Activated CD4-positive, alpha-beta T cell treated with anti-CD3 and anti-CD28 coated beads, Interleukin-10, Interleukin-2, amounts not matched to agents 100 ng/mL and 50 ng/mL, durations not matched to agents 16 hours and 8 hours (primary cell): Measurements from ENCODE around the gene SULF2.
A peak's percentile ranks its signal among the peaks of the same experiment; 100 is the strongest.

ENCODE experiments used
- DNase-seq: peaks from one replicate; pipeline ENCODE4 v3.0.0-alpha.2; 2020

SULF2 gene

DNA sequence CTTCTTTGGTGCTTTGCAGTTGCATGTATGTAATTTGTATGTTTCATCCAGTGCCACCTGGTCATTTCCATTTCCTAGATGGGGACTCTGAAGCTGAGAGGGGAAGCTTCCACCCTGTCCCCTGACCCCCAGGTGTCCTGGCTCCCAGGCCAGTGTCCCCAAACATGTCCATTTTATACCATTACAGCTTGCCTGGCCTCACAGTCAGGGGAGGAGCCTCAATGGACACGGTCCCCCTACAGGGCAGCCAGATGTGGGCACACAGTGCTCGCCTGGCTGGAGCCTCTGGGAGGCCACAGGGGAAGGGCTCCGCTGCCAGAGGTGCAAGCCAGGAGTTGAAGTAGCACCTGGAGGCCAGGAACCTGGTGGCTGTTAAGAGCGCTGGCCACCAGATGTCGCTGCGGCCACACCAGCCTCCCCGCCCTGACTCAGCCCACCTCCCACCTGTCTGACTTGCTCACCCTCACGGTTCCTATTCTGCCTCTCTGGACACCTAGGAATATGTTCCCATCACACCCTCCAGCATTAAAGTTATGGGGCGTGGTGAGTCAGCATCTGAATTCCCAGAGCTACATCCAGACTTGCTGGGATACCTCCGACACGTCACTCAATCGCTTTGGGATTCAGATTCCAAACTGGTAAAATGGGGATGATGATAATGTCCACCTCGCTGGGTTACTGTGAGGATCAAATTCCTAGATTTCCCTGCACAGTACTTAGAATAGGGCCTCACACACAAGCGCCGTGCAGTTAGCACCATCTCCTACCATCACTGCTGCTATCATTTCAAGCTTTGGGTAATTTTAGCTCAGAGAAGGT is 107.4 kb downstream of the SULF2 start:
- DNase-seq = peak; percentile 64

DNA sequence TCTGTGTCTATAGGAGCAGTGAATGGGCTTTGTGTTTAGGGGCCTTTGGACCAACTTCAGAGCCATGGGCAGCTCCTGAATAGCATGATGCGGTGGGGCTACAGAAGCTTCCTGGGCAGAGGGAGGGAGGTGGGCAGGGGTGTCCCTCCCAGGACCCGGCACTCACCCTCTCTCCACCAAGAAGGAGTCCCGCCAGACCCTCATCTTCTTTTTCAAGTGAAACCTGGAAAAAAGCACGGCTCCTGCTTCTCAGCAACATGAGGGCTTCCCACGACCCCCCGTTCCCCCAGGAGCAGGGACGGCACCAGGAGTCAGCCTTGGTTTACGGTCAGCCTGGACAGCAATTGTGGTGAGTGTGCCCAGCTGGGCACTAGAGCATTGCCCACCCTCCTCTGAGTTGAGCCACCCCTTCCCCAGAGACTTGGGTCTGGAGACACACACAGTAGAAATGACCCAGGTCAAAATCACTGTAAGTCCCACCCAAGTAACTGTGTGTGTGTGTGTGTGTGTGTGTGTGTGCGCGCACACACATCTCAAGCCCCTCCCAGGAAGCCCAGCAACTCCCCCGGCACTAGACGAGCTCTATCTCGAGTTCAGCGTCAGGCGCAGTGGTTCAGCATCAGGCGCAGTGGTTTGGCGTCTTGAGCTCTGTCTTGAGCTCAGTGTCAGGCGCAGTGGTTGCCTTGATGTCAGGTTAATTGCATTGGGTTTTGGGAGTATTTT is 108.2 kb downstream of the SULF2 start:
- no peak for DNase-seq

DNA sequence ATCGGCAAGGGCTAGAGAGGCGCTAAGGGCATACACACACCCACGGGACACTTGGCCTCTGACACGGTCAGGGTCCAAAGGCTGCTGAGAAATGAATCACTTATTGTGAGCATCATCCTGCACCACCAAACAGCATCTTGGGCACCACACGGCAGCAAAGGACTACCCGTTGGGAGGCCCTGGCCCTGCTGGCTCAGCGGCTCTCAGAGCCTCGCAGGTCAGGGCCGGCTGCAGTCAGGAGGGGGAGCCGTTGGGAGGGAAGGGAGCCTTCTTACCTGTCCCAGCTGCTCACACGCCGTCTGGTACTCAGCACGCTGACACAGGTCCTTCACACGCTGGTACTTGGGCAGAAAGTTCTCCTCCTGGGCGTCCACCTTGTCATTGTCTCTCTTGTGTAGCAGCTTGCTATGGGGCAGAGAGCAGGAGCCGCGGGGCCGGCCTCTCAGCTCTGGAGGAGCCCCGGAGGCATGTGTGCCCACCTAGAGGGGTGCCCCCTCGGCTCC is 109.0 kb downstream of the SULF2 start:
- no peak for DNase-seq

- DNase-seq = no peak
Measured at GRCh38 chr20:47675190-47676142, 109.8 kb downstream of the SULF2 start.

DNA sequence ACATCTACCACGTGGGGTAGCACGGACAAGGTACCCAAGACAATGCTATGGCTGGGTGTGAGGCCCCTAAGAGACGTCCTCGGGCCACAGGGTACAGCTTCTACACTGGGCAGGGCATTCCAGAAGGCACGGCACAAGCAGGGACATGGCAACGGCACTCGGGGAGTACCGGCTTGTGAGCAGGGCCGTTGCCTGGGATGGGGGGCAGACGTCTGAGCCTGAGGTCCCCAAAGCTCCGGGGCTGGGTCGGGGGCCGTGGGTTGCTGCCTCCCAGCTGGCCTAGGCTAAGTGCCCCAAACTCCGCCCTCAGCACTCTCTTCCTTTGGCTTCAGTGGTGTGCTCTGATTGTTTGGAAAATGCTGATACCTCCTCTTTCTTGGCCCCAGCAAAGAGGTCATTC is 110.6 kb downstream of the SULF2 start:
- DNase-seq = no peak

DNA sequence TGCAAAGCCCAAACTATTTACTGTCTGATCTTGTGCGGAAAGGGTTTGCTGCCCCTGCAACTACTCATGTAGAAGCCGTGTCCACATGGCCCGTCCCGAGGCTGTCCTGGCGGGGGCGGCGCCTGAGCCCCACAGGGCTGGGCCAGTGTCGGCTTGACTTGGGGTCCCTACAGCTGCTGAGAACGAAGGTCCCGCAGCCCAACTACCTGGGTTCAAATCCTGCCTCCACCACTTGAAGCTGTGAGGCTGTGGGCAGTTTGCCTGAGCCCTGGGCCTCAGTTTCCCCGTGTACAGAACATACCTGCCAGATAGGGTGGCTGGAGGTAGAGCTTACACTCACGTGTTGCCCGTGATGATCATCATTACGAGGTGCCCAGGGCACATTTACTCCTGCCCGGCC is 111.1 kb downstream of the SULF2 start:
- DNase-seq = no peak

- DNase-seq = no peak
Measured at GRCh38 chr20:47673671-47673955, 111.7 kb downstream of the SULF2 start.

GRCh38 chr20:47672886-47673670 is 112.2 kb downstream of the SULF2 start:
- no peak for DNase-seq

DNA sequence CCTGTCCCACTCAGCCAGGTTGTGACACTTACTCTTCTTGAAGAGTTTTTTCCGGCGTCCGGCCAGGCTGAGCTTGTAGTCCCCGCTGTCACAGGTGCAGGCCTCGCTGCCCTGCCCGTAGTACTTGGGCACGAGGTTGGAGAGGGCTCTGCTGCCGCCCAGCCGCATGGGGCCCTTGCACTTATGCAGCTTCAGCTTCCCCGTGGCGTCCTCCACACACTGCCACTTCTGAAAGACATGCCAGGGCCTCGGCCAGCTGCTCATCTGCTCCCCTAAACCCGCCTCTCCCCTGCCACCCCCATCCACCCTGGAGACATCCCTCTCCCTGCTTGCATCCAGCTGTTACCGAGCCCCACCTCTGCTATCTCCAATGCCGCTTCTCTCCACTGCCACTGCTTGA is 113.1 kb downstream of the SULF2 start:
- DNase-seq = no peak

GRCh38 chr20:47670913-47671312 is 114.4 kb downstream of the SULF2 start:
- no peak for DNase-seq

DNA sequence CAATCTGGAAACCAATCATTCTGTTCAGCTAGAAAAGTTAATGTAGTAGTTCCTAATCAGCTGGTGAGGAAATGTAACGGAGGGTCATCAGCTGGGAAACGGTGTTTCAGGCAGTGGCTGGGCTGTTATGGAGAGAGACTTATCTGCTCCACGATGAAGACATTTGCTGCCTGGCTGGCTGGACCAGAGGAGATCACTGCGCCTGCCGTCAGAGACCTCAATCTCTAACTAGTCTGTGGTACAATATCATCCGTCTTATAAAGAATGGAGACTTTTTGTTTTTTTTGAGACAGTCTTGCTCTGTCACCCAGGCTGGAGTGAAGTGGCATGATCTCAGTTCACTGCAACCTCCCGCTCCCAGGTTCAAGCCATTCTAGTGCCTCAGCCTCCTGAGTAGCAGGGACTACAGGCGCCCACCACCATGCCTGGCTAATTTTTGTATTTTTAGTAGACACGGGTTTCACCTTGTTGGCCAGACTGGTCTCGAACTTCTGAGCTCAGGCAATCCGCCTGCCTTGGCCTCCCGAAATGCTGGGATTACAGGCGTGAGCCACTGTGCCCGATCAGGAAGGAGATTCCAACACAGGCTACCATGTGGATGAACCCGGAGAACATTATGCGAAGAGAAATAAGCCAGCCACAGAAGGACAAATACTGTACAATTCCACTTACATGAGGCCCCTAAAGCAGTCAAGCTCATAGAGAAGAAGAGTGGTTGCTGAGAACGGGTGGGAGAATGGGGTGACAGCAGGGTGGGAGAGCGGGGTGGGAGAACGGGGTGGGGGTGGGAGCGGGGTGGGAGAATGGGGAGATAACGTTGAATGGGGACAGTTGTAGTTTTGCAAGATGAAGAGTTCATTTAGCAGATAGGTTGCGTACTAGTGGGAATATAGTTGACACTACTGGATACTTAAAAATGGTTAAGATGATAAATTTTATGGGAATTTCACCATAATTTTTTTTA is 115.1 kb downstream of the SULF2 start:
- DNase-seq = no peak

DNA sequence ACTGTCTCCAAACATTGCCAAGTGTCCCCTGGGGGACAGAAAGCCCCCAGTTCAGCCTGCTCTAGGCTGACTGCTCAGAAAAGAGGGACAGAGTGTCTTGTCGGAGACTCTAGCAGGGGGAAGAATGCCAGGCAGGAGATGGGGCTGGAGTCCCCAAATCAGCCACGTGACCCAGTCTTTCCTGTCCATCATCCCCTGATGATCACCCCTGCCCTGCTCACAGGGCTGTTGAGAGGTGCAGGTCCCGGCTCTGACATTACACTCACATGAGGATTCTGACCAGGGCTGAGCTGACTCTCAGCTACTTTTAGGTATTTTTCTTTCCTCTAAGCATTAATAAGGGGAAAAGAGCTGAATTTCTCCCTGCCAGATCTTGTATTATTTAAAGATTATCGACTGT is 115.8 kb downstream of the SULF2 start:
- DNase-seq = no peak

- no peak for DNase-seq
Measured at GRCh38 chr20:47669152-47669425, 116.2 kb downstream of the SULF2 start.

GRCh38 chr20:47668313-47669151 is 116.7 kb downstream of the SULF2 start:
- no peak for DNase-seq

GRCh38 chr20:47667531-47668312 is 117.6 kb downstream of the SULF2 start:
- no peak for DNase-seq

GRCh38 chr20:47667086-47667485 is 118.2 kb downstream of the SULF2 start:
- no peak for DNase-seq

DNA sequence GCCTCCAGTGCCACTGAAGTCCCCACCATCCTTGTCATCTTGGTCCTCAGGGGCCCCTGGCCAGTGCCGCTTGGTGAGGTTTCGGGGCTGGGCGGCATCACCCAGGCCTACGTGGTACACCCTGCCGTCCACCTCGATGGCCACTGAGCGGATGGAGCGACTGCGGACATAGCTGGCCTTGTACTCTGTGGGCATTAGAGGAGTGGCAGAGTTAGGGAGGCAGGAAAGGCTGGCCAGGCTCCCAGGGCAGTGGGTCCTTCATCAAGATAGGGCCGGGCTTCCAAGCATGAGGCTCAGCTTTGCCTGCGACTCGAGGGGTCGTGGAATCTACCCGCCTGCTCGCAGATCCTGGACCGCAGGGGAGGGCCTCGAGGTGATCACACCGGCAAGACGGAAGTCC is 119.0 kb downstream of the SULF2 start:
- DNase-seq = no peak

DNA sequence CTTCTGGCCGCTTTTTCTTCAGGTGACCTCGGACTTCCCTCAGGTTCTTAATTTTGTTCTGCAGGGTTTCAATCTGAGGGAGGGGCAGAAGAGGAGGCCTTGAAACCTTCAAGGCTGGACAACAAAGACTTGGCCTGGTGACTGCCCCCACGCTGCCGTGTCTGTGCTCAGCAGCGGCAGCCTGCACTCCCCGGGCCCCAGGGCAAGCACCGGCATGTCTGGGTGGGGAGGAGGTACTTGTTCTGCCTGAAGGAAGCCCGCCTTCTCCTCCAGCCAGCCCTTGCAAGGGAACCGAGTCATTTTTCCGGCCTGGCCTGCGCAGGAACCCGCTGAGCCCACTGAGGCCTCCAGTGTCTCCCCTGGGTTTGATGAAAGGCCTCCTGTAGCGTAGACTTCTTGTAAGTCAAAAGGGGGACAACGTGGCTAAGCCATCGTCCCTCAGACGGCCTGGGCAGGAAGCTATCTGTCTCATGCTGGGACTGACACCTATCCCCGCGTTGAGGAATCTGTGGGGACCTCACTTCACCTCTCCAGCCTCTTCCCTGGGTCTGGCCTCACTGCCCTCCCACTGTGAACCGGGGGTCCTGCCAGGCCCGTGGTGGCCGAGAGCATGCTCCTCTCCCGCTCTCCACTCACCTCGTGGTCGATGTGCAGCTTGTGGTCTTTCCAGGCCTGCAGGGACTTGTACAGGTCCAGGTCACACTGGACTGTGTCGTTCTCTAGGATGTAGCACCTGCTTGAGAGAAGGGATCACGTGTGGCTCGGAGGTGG is 119.9 kb downstream of the SULF2 start:
- DNase-seq = no peak

DNA sequence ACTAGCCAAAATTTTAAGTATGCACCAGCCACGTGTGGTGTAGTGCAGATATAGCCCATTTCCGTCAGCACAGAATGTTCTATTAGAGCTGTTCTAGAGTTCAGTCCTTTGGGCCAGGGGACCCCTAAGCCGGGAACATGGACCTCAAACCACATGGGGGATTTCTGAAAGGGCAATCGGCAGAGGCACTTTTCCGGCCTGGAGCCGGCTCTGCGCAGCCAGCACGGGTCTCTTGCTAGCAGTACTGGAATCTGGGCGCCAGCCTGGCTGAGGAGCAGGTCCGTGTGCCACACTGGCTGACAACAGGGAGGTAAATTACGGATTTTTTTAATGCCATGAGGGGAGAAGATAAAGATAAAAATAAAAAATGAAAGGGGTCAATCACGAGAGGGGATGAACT is 120.5 kb downstream of the SULF2 start:
- DNase-seq = no peak
